ENCODE results near the gene CD248.

CD248 gene

DNA sequence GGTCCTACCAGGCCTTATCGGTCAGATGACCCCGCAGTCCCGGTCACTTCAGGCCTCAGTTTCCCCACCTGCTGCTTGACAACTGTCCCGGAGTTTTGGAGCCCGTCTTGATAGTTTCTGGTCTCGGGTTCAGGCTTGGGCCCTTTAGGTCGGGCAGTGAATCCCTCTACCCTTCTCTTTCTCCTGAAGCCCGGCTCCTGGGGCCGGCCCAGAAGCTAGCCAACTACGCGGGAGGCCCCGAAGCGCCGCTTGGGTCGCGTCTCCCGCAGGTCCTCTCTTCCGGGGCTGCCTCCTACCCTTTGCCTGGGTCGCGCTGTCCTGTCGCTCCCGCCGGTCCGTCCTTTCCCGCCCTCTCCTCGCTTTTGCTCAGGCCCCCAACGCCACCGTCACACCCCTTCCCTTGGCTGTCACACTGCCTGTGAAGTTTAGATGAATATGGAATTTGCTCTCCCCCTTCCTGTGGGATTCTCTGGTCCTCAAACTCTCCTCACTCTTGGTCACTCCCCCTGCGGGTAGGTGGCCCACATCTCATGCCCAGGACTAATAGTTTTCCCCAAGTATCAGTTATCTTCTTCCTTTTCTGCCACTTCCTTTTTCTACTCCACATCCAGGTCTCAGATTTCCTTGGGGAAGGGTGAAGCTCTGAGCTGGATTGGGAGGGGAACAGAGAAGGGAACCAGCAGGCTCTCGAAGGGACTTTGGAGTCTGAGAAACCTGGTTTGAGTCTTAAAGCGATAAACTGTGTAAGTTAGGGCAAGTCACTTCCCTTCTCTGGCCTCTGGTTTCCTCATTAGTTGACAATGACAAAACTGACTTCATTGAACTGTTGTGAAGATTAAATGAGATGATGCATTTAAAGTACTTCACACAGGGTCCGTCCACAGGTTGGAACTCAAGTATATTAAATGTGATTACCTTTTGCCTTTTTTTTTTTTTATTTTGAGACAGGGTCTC, 47.6 kb downstream of the CD248 start:
- no peak for DNase-seq

DNA sequence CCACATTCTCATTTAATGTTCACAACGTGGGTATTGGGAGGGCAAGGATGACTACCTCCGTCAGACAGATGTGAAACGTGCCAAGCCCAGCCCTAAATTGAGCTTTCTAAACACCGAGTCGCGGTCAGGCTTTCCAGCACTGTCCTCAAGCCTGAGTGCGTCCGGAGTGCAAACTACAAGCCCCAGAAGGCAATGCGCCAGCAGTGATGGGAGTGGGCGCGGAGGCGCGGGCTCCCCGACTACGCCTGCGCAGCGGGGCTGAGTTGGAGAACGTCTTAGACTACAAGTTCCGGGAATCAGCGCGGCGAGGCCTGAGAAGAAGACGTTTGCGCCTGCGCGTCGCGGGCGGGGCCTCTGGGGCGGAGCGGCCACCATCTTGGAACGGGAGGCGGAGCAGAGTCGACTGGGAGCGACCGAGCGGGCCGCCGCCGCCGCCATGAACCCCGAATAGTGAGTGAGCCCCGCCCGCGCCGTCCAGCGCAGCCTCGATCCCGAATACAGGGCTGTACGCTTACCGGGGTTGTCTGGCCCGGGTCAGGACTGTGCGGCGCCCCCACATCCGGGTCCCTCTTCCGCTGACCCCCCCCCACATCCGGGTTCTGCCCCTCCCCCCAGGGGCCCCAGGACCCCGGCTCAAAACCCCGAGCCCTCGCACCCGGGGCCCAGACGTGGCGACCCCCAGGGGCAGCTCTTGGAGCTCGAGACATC, 48.4 kb downstream of the CD248 start, which contains the start of gene RAB1B:
Gene RAB1B, plus strand, starts transcription at position 396 of the 708 bp plus-strand sequence. Its CDS starts 41 bp downstream, at position 437.
- peak; percentile 100 for DNase-seq

DNA sequence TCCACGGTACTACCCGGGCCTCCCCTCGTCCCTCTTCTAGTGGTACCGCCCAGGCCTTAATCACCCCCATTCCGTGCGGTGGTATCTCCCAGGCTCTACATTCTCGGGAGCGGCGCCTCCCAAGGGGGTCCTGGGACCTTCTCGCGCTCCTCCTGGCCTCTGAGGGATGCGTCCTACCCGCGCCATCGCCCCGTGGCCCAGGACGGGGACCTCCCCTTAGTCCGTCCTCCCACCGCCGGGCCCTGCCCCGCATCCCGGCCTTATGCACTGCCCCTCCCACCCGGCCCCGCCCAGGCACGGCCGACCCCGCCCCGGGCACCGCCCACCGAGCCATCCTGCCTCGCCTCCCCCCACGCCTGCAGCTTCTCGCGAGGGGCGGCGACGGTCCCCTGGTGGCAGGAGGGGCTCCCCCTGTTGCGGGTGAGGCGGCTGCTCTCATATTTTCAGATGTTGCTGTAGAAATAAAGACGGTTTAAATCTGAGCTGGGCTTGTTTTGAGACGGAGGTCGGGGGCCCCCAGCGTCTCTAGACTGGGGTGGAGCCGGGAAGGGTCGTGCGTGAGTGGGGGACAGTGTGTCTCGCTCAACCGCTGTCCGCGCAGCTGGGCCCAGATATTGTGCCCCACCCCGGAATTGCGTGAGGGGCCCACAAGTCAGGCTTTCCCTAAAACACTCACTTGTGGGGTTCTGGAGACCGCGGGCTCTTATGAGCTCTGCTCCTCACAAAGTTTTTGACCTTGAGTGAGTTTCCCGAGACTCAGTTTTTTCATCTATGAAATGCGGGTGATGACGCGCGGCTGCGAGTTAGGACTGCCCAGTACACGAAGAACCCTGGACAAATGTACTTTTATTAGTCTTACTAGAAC, 49.2 kb downstream of the CD248 start:
- DNase-seq, result peak; percentile 96

DNA sequence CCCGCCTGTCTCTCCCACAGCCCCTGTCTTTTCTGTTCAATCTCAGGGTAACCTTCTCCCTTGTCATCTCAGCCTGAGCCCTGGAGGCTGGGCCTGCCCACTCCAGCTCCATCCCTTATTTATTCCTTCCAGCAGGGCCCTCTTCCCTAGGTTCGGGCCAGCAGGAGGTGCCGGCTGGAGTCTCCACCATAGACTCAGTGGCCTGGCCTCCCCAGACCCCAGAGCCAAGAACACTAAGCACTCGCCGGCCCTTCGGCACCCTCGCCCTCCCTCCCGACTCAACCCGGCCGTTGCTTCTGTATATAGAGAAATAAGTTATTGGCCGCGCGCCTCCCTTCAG, 49.8 kb downstream of the CD248 start:
- DNase-seq, result no peak

DNA sequence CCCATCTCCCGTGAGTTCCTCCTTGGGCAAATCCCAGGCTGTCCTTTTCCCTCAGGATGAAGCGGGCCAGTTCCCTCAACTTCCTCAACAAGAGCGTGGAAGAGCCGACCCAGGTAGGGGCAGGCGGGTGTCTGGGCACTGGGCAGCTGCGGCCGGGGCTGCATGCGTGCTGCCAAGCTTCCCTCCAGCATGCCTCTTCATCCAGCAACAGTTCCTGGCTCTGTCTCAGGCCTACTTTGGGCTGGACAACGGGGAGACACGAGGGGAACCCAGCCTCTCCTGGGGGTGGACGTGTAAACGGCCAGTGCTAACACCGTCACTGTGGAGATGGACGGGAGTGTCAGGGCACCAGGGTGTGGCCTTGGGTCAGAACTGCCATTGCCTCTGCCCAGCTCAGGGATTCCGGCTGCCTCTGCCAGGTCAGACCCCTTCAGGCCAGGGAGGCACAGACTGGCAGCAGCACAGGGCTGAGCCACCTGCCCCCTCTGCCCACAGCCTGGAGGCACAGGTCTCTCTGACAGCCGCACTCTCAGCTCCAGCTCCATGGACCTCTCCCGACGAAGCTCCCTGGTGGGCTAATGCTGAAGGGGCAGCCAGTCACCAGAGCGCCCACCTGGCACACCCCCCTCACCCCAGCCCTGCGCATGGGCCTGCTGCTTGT, 50.3 kb downstream of the CD248 start:
- no peak for DNase-seq

DNA sequence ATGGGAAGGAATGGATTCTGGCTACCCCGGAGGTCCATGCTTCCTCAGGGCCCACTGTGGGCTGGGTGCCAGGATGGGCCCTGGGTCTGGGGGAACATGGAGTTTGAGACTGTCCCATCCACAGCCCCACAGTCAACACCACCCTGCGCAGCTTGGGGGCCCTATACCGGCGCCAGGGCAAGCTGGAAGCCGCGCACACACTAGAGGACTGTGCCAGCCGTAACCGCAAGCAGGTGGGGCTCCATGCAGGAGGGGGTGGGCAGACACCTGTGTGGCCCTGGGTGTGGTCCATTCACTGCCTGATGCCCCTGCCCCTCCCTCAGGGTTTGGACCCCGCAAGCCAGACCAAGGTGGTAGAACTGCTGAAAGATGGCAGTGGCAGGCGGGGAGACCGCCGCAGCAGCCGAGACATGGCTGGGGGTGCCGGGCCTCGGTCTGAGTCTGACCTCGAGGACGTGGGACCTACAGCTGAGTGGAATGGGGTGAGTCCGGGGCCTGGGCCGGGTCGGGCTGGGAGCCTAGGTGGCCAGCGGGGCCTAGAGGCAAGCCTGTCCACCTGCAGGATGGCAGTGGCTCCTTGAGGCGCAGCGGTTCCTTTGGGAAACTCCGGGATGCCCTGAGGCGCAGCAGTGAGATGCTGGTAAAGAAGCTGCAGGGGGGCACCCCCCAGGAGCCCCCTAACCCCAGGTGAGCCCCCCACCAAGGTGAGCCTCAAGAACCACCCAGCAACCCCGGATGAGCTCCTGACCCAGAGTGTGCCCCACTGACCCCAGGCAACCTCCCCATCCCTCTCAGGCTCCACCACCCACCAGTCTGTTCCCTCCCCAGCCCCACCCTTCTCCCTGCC, 51.1 kb downstream of the CD248 start:
- DNase-seq, result no peak

DNA sequence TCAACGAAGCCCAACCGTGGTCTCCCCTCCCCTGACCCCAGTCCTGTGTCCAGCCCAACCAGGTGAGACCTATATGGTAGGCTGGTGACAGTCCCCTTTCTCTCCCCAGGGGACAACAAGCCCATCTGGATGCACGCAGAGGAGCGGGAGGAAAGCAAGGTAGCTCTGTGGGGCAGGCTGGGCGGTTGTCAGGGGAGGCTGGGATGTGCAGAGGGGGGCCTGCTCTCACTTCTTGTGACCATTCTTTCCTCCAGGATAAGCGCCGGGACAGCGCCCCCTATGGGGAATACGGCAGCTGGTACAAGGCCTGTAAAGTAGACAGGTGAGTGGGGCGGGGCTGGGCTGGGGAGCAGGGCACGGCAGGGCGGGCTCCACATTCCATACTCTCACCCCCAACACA, 51.9 kb downstream of the CD248 start:
- DNase-seq, result peak; percentile 80
